ENCODE measurements around the gene TPX2.
"Not testable (repeated sequence)": the region's sequence is repeated elsewhere in the genome, so short reads cannot be mapped to it uniquely, and the experiment has no call there.

TPX2 gene

GRCh38 chr20:31740656-31741323 is 1.7 kb downstream of the TPX2 start:
- no peak for TF ChIP-seq CTCF (conservative IDR thresholded peaks at IDR 0.05; ENCODE audit: low read depth, low read length)
- no peak for DNase-seq (ENCODE audit: low read depth)
- H3K4me3 ChIP-seq (ENCODE audit: low read depth, low read length) = no peak overlapping the region

- no peak for DNase-seq (ENCODE audit: low read depth)
- no peak for TF ChIP-seq CTCF (conservative IDR thresholded peaks at IDR 0.05; ENCODE audit: low read depth, low read length)
- no peak overlapping the region for H3K4me3 ChIP-seq (ENCODE audit: low read depth, low read length)
These were observed 7.2 kb downstream of the TPX2 start for GRCh38 chr20:31746068-31746878.

- not testable (repeated sequence) for H3K4me3 ChIP-seq (ENCODE audit: low read depth, low read length); DNase-seq (ENCODE audit: low read depth)
These were observed 7.9 kb downstream of the TPX2 start for GRCh38 chr20:31747028-31747427.

GRCh38 chr20:31747640-31748039 is 8.6 kb downstream of the TPX2 start:
- H3K4me3 ChIP-seq (ENCODE audit: low read depth, low read length) = no peak overlapping the region
- TF ChIP-seq CTCF (conservative IDR thresholded peaks at IDR 0.05; ENCODE audit: low read depth, low read length) = no peak
- peak; percentile 50 for DNase-seq (ENCODE audit: low read depth)

- no peak for TF ChIP-seq CTCF (conservative IDR thresholded peaks at IDR 0.05; ENCODE audit: low read depth, low read length)
- DNase-seq (ENCODE audit: low read depth) = no peak
- no peak overlapping the region for H3K4me3 ChIP-seq (ENCODE audit: low read depth, low read length)
These were observed 10.1 kb downstream of the TPX2 start for GRCh38 chr20:31749223-31749622.

GRCh38 chr20:31751126-31751525 is 12.0 kb downstream of the TPX2 start:
- H3K4me3 ChIP-seq (ENCODE audit: low read depth, low read length) = no peak overlapping the region
- DNase-seq (ENCODE audit: low read depth) = peak; percentile 94
- TF ChIP-seq CTCF (conservative IDR thresholded peaks at IDR 0.05; ENCODE audit: low read depth, low read length) = no peak

- no peak for TF ChIP-seq CTCF (conservative IDR thresholded peaks at IDR 0.05; ENCODE audit: low read depth, low read length)
- no peak overlapping the region for H3K4me3 ChIP-seq (ENCODE audit: low read depth, low read length)
- no peak for DNase-seq (ENCODE audit: low read depth)
These were observed 18.2 kb downstream of the TPX2 start for GRCh38 chr20:31757254-31757653.

Data from choroid plexus epithelial cell (primary cell).